HAP-1 (cell line): Measurements from ENCODE around the gene IL25.
"Not testable (repeated sequence)": the region's sequence is repeated elsewhere in the genome, so short reads cannot be mapped to it uniquely, and the experiment has no call there.

Experiments
- DNase-seq, 2 experiments: peaks; one replicate each; pipeline ENCODE4 v3.0.0-alpha.2; 2016 to 2020; ENCODE audit warnings: low spot score in 2 of 2
- H3K27me3 ChIP-seq: fragments of 250-450 bp; sonication (Bioruptor Pico); 2 replicates; pipeline ENCODE4 v1.5.1; 2020; ENCODE audit warnings: low read depth, mild to moderate bottlenecking, moderate library complexity
- H3K36me3 ChIP-seq: fragments of 250-450 bp; sonication (Bioruptor Pico); replicated peaks from 2 replicates; pipeline ENCODE4 v1.5.1; 2020; ENCODE audit warnings: mild to moderate bottlenecking
- H3K4me1 ChIP-seq: fragments of 250-450 bp; sonication (Bioruptor Pico); 2 replicates; pipeline ENCODE4 v1.5.1; 2020; ENCODE audit warnings: mild to moderate bottlenecking
- H3K4me3 ChIP-seq: fragments of 250-450 bp; sonication (Bioruptor Pico); 2 replicates; pipeline ENCODE4 v1.5.1; 2020; ENCODE audit warnings: mild to moderate bottlenecking, moderate library complexity
- H3K9me3 ChIP-seq: fragments of 250-450 bp; sonication (Bioruptor Pico); 2 replicates; pipeline ENCODE4 v1.5.1; 2020; ENCODE audit warnings: mild to moderate bottlenecking, moderate library complexity
- in situ Hi-C: fragments of 300-500 bp; cut with MboI; formaldehyde crosslinking; loops from 3 replicates; pipeline ENCODE4 v1.14.3; 2020; ENCODE audit warnings: low sequenced_read_pairs, inconsistent platforms, mixed read lengths

IL25 gene

GRCh38 chr14:23408307-23408630, 35.7 kb downstream of the IL25 start:
- in situ Hi-C loops = no loop called here
- Histone ChIP-seq H3K4me3 (no peak overlapping the region), H3K9me3 (no peaks in the 10 kb centered on the region), H3K36me3 (no peaks in the 10 kb centered on the region), H3K4me1 (no peaks in the 10 kb centered on the region), H3K27me3 (peaks cover 9% of the 10 kb centered on the region; the same call in 1 of the 2 replicates)
- DNase-seq = no peak

GRCh38 chr14:23409475-23409874, 36.9 kb downstream of the IL25 start:
- Histone ChIP-seq H3K27me3 (peaks cover 8% of the 10 kb centered on the region; the same call in 1 of the 2 replicates), H3K36me3 (no peaks in the 10 kb centered on the region), H3K4me1 (no peaks in the 10 kb centered on the region), H3K9me3 (no peaks in the 10 kb centered on the region), H3K4me3 (no peak overlapping the region)
- no peak for DNase-seq
- in situ Hi-C loops = no loop called here

GRCh38 chr14:23409966-23410635, 37.5 kb downstream of the IL25 start:
- H3K36me3 ChIP-seq = no peaks in the 10 kb centered on the region
- H3K27me3 ChIP-seq = peaks cover 5% of the 10 kb centered on the region; the same call in 1 of the 2 replicates
- in situ Hi-C loops = no loop called here
- no peak for DNase-seq
- no peaks in the 10 kb centered on the region for H3K4me1 ChIP-seq
- H3K9me3 ChIP-seq = no peaks in the 10 kb centered on the region
- H3K4me3 ChIP-seq = no peak overlapping the region

- Histone ChIP-seq H3K9me3 (no peaks in the 10 kb centered on the region), H3K27me3 (peaks cover 5% of the 10 kb centered on the region; the same call in 1 of the 2 replicates), H3K4me1 (no peaks in the 10 kb centered on the region), H3K4me3 (no peak overlapping the region), H3K36me3 (no peaks in the 10 kb centered on the region)
- DNase-seq = no peak
- in situ Hi-C loops = no loop called here
Observed at GRCh38 chr14:23411563-23412525, 39.2 kb downstream of the IL25 start.

- H3K4me1 ChIP-seq = no peaks in the 10 kb centered on the region
- no peaks in the 10 kb centered on the region for H3K27me3 ChIP-seq
- no peak for DNase-seq
- H3K9me3 ChIP-seq = no peaks in the 10 kb centered on the region
- no peaks in the 10 kb centered on the region for H3K36me3 ChIP-seq
- no peak overlapping the region for H3K4me3 ChIP-seq
- in situ Hi-C loops = no loop called here
Observed at GRCh38 chr14:23413681-23414080, 41.1 kb downstream of the IL25 start.

- H3K36me3 ChIP-seq = no peaks in the 10 kb centered on the region
- in situ Hi-C loops = no loop called here
- H3K4me1 ChIP-seq = no peaks in the 10 kb centered on the region
- H3K27me3 ChIP-seq = no peaks in the 10 kb centered on the region
- no peak overlapping the region for H3K4me3 ChIP-seq
- no peak for DNase-seq
- H3K9me3 ChIP-seq = no peaks in the 10 kb centered on the region
Observed at GRCh38 chr14:23414254-23414653, 41.6 kb downstream of the IL25 start.

- Histone ChIP-seq H3K4me3 (no peak overlapping the region), H3K9me3 (no peaks in the 10 kb centered on the region), H3K27me3 (no peaks in the 10 kb centered on the region), H3K4me1 (no peaks in the 10 kb centered on the region), H3K36me3 (no peaks in the 10 kb centered on the region)
- no peak for DNase-seq
- in situ Hi-C loops = no loop called here
Observed at GRCh38 chr14:23414906-23415820, 42.6 kb downstream of the IL25 start.

- Histone ChIP-seq H3K36me3 (no peaks in the 10 kb centered on the region), H3K4me3 (no peak overlapping the region), H3K9me3 (no peaks in the 10 kb centered on the region), H3K27me3 (no peaks in the 10 kb centered on the region), H3K4me1 (no peaks in the 10 kb centered on the region)
- no peak for DNase-seq
- in situ Hi-C loops = no loop called here
Observed at GRCh38 chr14:23415821-23416778, 43.5 kb downstream of the IL25 start.

GRCh38 chr14:23416801-23417200, 44.2 kb downstream of the IL25 start:
- Histone ChIP-seq H3K4me3 (no peak overlapping the region), H3K4me1 (no peaks in the 10 kb centered on the region), H3K9me3 (no peaks in the 10 kb centered on the region), H3K36me3 (no peaks in the 10 kb centered on the region), H3K27me3 (no peaks in the 10 kb centered on the region)
- no peak for DNase-seq
- in situ Hi-C loops = no loop called here

GRCh38 chr14:23417269-23417668, 44.7 kb downstream of the IL25 start:
- H3K4me1 ChIP-seq, H3K36me3 ChIP-seq, H3K9me3 ChIP-seq, DNase-seq, H3K27me3 ChIP-seq, H3K4me3 ChIP-seq, in situ Hi-C loops: not testable (repeated sequence)

- no peak for DNase-seq
- Histone ChIP-seq H3K9me3 (no peaks in the 10 kb centered on the region), H3K4me1 (no peaks in the 10 kb centered on the region), H3K27me3 (no peaks in the 10 kb centered on the region), H3K4me3 (no peak overlapping the region), H3K36me3 (no peaks in the 10 kb centered on the region)
- in situ Hi-C loops = no loop called here
Observed at GRCh38 chr14:23418021-23418420, 45.4 kb downstream of the IL25 start.

GRCh38 chr14:23419646-23420045, 47.0 kb downstream of the IL25 start:
- H3K36me3 ChIP-seq, H3K4me3 ChIP-seq, H3K27me3 ChIP-seq, DNase-seq, H3K4me1 ChIP-seq, H3K9me3 ChIP-seq, in situ Hi-C loops: not testable (repeated sequence)

GRCh38 chr14:23421594-23421993, 49.0 kb downstream of the IL25 start:
- no peak for DNase-seq
- no peak overlapping the region for H3K4me3 ChIP-seq
- no peaks in the 10 kb centered on the region for H3K9me3 ChIP-seq
- 0 out of 2 replicates have a peak, but pooled peaks cover 3% of the 10 kb centered on the region for H3K27me3 ChIP-seq
- H3K36me3 ChIP-seq = no peaks in the 10 kb centered on the region
- in situ Hi-C loops = no loop called here
- H3K4me1 ChIP-seq = no peaks in the 10 kb centered on the region
